ENCODE measurements around the gene MRPS21. TPM values are rescaled to one million over a fixed set of nuclear protein-coding genes. Genes with fewer than 3 reads are reported as not detected.
A peak's percentile ranks its signal among the peaks of the same experiment; 100 is the strongest.

MRPS21 gene
- total RNA-seq, 1 experiment from 2014 or later, result 62.6 TPM

- ChIA-PET CTCF (no interaction called here), POLR2A (ENCODE audit: unreplicated experiment) (interaction anchor here (0.7 kb wide), 1 partner anchor 68 kb away, joined by 6 read pairs; the partner anchor contains the start of gene RPRD2)
- H4K20me1 ChIP-seq (ENCODE audit: insufficient read depth), result no peaks in the 10 kb centered on the region; the same call in 1 of the 2 replicates
- no peak overlapping the region for H3K4me3 ChIP-seq
- H3K27ac ChIP-seq, result no peak overlapping the region
- H3K9me2 ChIP-seq (ENCODE audit: insufficient read depth), result no peaks in the 10 kb centered on the region
- no peak overlapping the region for H2AFZ ChIP-seq
- peaks cover 15% of the 10 kb centered on the region for H3K4me1 ChIP-seq (replicated peaks; ENCODE audit: insufficient read depth)
- TF ChIP-seq CTCF (conservative IDR thresholded peaks at IDR 0.05) (no peak), EZH2 (IDR thresholded peaks at IDR 0.05; ENCODE audit: low read depth) (no peak)
- H3K4me2 ChIP-seq, result peak overlapping the region; percentile 89; the same call in 1 of the 2 replicates
- intact Hi-C loops (cut with micrococcal nuclease; ENCODE audit: unreplicated experiment), result no loop called here
- H3K27me3 ChIP-seq (ENCODE audit: insufficient read depth, low read depth), result no peaks in the 10 kb centered on the region
- no TSS peak for BruUV-seq (replicated peaks)
- peaks cover 7% of the 10 kb centered on the region; the same call in 1 of the 2 replicates for H3F3A ChIP-seq (ENCODE audit: insufficient read depth, low read depth)
- no peak for DNase-seq
- no peaks in the 10 kb centered on the region for H3K9me3 ChIP-seq (ENCODE audit: insufficient read depth, low read depth)
- peaks cover 28% of the 10 kb centered on the region for H3K36me3 ChIP-seq (ENCODE audit: low read depth)
- peaks cover 37% of the 10 kb centered on the region for H3K79me2 ChIP-seq (ENCODE audit: low read depth)
Observed at GRCh38 chr1:150295476-150295875, 1.8 kb downstream of the MRPS21 start.

GRCh38 chr1:150299716-150300115, 6.1 kb downstream of the MRPS21 start:
- no peaks in the 10 kb centered on the region for H3K9me2 ChIP-seq (ENCODE audit: insufficient read depth)
- H3K27me3 ChIP-seq (ENCODE audit: insufficient read depth, low read depth), result no peaks in the 10 kb centered on the region
- TF ChIP-seq EZH2 (IDR thresholded peaks at IDR 0.05; ENCODE audit: low read depth), result no peak
- no peak for TF ChIP-seq CTCF (conservative IDR thresholded peaks at IDR 0.05)
- peaks cover 40% of the 10 kb centered on the region for H3K36me3 ChIP-seq (ENCODE audit: low read depth)
- no peaks in the 10 kb centered on the region; the same call in 1 of the 2 replicates for H4K20me1 ChIP-seq (ENCODE audit: insufficient read depth)
- H3K27ac ChIP-seq, result no peak overlapping the region
- H3K4me3 ChIP-seq, result no peak overlapping the region
- DNase-seq, result no peak
- BruUV-seq (replicated peaks), result no TSS peak
- H3K4me2 ChIP-seq, result no peak overlapping the region
- H3K9me3 ChIP-seq (ENCODE audit: insufficient read depth, low read depth), result no peaks in the 10 kb centered on the region
- CTCF ChIA-PET, result no interaction called here
- POLR2A ChIA-PET (ENCODE audit: unreplicated experiment), result no interaction called here
- no peak overlapping the region for H2AFZ ChIP-seq
- peaks cover 7% of the 10 kb centered on the region; the same call in 1 of the 2 replicates for H3K4me1 ChIP-seq (replicated peaks; ENCODE audit: insufficient read depth)
- intact Hi-C loops (cut with micrococcal nuclease; ENCODE audit: unreplicated experiment), result no loop called here
- H3K79me2 ChIP-seq (ENCODE audit: low read depth), result peaks cover 27% of the 10 kb centered on the region
- no peaks in the 10 kb centered on the region; the same call in 1 of the 2 replicates for H3F3A ChIP-seq (ENCODE audit: insufficient read depth, low read depth)

GRCh38 chr1:150302338-150302737, 8.7 kb downstream of the MRPS21 start:
- no peak for DNase-seq
- intact Hi-C loops (cut with micrococcal nuclease; ENCODE audit: unreplicated experiment), result no loop called here
- TF ChIP-seq CTCF (conservative IDR thresholded peaks at IDR 0.05), result no peak
- TF ChIP-seq EZH2 (IDR thresholded peaks at IDR 0.05; ENCODE audit: low read depth), result no peak
- H3K4me2 ChIP-seq, result no peak overlapping the region
- POLR2A ChIA-PET (ENCODE audit: unreplicated experiment), result interaction anchor here (0.6 kb wide), 1 partner anchor 14 kb away, joined by 7 read pairs; no protein-coding TSS in a partner anchor
- CTCF ChIA-PET, result no interaction called here
- peaks cover 25% of the 10 kb centered on the region; the same call in 1 of the 2 replicates for H3K36me3 ChIP-seq (ENCODE audit: low read depth)
- H2AFZ ChIP-seq, result no peak overlapping the region
- H3K4me1 ChIP-seq (replicated peaks; ENCODE audit: insufficient read depth), result no peaks in the 10 kb centered on the region
- 0 out of 2 replicates have a peak, but pooled peaks cover 4% of the 10 kb centered on the region for H3K79me2 ChIP-seq (ENCODE audit: low read depth)
- no peaks in the 10 kb centered on the region for H3K9me2 ChIP-seq (ENCODE audit: insufficient read depth)
- H4K20me1 ChIP-seq (ENCODE audit: insufficient read depth), result no peaks in the 10 kb centered on the region; the same call in 1 of the 2 replicates
- H3K9me3 ChIP-seq (ENCODE audit: insufficient read depth, low read depth), result no peaks in the 10 kb centered on the region
- H3K27me3 ChIP-seq (ENCODE audit: insufficient read depth, low read depth), result no peaks in the 10 kb centered on the region
- no TSS peak for BruUV-seq (replicated peaks)
- H3K27ac ChIP-seq, result no peak overlapping the region
- H3F3A ChIP-seq (ENCODE audit: insufficient read depth, low read depth), result no peaks in the 10 kb centered on the region; the same call in 1 of the 2 replicates
- H3K4me3 ChIP-seq, result no peak overlapping the region
